AG04449 (cell line): ENCODE data around the gene EDN1.
"Not testable (repeated sequence)": the region's sequence is repeated elsewhere in the genome, so short reads cannot be mapped to it uniquely, and the experiment has no call there.

Experiments used
- CTCF ChIA-PET: fragments of 350-600 bp; formaldehyde crosslinking; extraction: SDS; loops from one replicate; lab custom pipeline; 2021; ENCODE audit warnings: antibody characterized with exemption; lab: Yijun Ruan, JAX
- POLR2A ChIA-PET: fragments of 400-600, 350-600 bp; formaldehyde crosslinking; extraction: SDS; loops from one replicate; lab custom pipeline; 2020; ENCODE audit warnings: antibody characterized with exemption, inconsistent platforms; lab: Yijun Ruan, JAX
- DNase-seq: peaks from one replicate; pipeline ENCODE4 v3.0.0-alpha.2; 2010; ENCODE audit warnings: low read depth, low spot score
- H3K4me3 ChIP-seq: 2 replicates; pipeline ENCODE4 v1.5.1; 2011; ENCODE audit warnings: low read depth, mild to moderate bottlenecking, control low read depth, low read length
- CTCF ChIP-seq: IDR thresholded peaks from one replicate; pipeline ENCODE4 v1.5.1; 2011; ENCODE audit warnings: mild to moderate bottlenecking, moderate library complexity, low read length, control low read depth, inconsistent platforms; ENCODE audit not compliant: insufficient read depth; ENCODE audit errors: missing control alignments

EDN1 gene

GRCh38 chr6:12318749-12319148, 28.6 kb downstream of the EDN1 start:
- TF ChIP-seq CTCF = no peak
- CTCF ChIA-PET = no interaction called here
- POLR2A ChIA-PET = no interaction called here
- H3K4me3 ChIP-seq = no peak overlapping the region
- no peak for DNase-seq

- POLR2A ChIA-PET = not testable (repeated sequence)
Measured at GRCh38 chr6:12320074-12320473, 29.9 kb downstream of the EDN1 start.

GRCh38 chr6:12324099-12324498, 33.9 kb downstream of the EDN1 start:
- ChIA-PET CTCF (interaction anchor here (1.1 to 1.6 kb wide), 3 partner anchors 26 to 278 kb away, joined by 4 to 5 read pairs (median 4); no protein-coding TSS in a partner anchor), POLR2A (no interaction called here)

More at GRCh38 chr6:12320074-12320473, 29.9 kb downstream of the EDN1 start:
- CTCF ChIA-PET = interaction anchor here (0.7 to 1.8 kb wide), 3 partner anchors 9 to 283 kb away, joined by 3 to 4 read pairs (median 4); no protein-coding TSS in a partner anchor
- DNase-seq, H3K4me3 ChIP-seq: not testable (repeated sequence)

GRCh38 chr6:12324748-12325147, 34.6 kb downstream of the EDN1 start:
- DNase-seq = no peak
- H3K4me3 ChIP-seq = no peak overlapping the region
- CTCF ChIA-PET = interaction anchor here (1.1 to 1.6 kb wide), 4 partner anchors 16 to 277 kb away, joined by 3 to 5 read pairs (median 4); no protein-coding TSS in a partner anchor
- POLR2A ChIA-PET = no interaction called here
- no peak for TF ChIP-seq CTCF

More at GRCh38 chr6:12324099-12324498, 33.9 kb downstream of the EDN1 start:
- DNase-seq = peak; percentile 23
- H3K4me3 ChIP-seq = no peak overlapping the region
- TF ChIP-seq CTCF = no peak

- no peak for TF ChIP-seq CTCF
- H3K4me3 ChIP-seq = no peak overlapping the region
- ChIA-PET CTCF (interaction anchor here (0.8 kb wide), 1 partner anchor 280 kb away, joined by 4 read pairs; no protein-coding TSS in a partner anchor), POLR2A (no interaction called here)
- DNase-seq = no peak
Measured at GRCh38 chr6:12325872-12326271, 35.7 kb downstream of the EDN1 start.

- CTCF ChIA-PET = interaction anchor here (1.0 to 1.1 kb wide), 3 partner anchors 10 to 736 kb away, joined by 3 read pairs; no protein-coding TSS in a partner anchor
- POLR2A ChIA-PET = no interaction called here
- H3K4me3 ChIP-seq = no peak overlapping the region
- DNase-seq = peak; percentile 19
- no peak for TF ChIP-seq CTCF
Measured at GRCh38 chr6:12327391-12327790, 37.2 kb downstream of the EDN1 start.

GRCh38 chr6:12327988-12328387, 37.8 kb downstream of the EDN1 start:
- CTCF ChIA-PET = interaction anchor here (0.6 to 1.1 kb wide), 4 partner anchors 11 to 736 kb away, joined by 3 read pairs; no protein-coding TSS in a partner anchor
- TF ChIP-seq CTCF = no peak
- POLR2A ChIA-PET = no interaction called here
- H3K4me3 ChIP-seq = no peak overlapping the region
- no peak for DNase-seq
